Measurements from ENCODE around the gene DIAPH2. TPM values are rescaled to one million over a fixed set of nuclear protein-coding genes. Genes with fewer than 3 reads are reported as not detected.

DIAPH2 gene
- total RNA-seq, 1 donor from 2014 or later, result 12.7 TPM

DNA sequence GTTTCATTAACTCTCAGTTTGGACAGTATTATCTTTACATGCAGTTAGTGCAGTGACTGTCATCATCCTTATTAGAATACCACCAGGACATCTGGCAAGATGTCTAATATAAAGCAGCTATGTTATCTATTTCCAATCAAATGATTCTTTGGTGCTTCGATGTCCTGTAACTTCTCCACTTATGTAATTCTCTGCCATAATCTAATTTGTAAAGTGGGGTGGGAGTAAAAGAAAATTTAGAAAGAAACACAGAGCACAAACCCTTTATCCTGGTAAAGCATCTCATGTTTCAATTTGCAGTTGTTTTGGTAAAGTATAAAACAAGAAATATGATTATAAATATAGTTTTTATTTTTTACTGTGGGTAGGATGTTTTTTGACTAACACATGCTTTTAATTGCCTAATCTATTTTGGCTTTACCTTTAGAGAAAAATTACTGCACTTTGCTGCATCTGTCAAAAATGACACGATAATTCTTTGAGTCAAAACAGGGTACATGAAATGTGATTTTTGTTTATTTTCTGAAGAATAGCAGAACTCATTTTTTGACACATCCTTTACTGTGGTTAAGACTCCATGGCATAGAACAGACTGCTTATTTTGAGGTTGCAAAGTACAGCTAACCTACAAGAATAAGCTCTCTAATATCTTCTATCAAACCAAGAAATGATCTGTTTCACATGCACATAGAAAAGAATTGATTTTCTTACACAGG, 581.9 kb downstream of the DIAPH2 start:
- no peak for DNase-seq
- H3K9me3 Mint-ChIP-seq, result no peaks in the 10 kb centered on the region
- no peak overlapping the region for H3K4me3 Mint-ChIP-seq
- intact Hi-C loops (cut with micrococcal nuclease), result no loop called here
- no peaks in the 10 kb centered on the region for H3K27me3 Mint-ChIP-seq
- H3K27ac Mint-ChIP-seq, result no peak overlapping the region
- no peaks in the 10 kb centered on the region for H3K4me1 Mint-ChIP-seq
- no peaks in the 10 kb centered on the region for H3K36me3 Mint-ChIP-seq (ENCODE audit: low read depth)

DNA sequence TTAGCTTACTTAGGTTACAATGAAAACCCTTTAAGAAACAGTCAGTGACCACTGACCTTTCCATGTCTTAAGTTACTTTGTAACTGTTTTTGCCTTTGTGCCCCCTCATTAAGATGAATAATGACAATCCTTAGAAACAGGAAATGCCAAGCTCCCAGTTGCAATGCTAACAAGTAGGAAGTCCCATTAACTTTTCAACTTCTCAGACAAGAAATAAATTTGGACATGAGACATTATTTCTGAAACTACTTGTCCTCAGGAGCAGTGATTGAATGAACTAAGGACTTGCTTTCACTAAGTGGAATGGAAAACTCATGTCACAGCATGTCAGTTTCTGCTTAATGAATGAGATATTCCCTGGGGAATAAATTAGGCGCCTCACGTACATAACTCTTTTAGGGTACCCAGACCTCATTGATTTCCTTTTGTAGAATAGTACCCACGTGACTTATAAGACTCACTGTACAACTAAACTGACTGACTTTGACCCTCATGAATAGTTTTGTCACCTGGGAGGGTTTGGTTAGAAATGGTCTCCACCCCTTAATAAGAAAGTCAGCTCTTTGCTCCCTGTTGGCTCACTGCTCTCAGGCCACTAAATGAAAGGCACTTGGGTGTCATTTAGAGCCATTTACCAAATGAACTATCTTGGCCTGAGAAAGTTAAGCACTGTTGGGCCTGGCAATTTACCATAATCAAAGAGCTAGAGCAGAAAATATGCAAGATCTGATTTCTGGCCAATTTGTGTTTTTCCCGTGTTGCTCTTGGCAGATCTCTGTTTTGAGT, 582.9 kb downstream of the DIAPH2 start:
- H3K36me3 Mint-ChIP-seq (ENCODE audit: low read depth), result no peaks in the 10 kb centered on the region
- intact Hi-C loops (cut with micrococcal nuclease), result no loop called here
- no peak overlapping the region for H3K4me3 Mint-ChIP-seq
- no peaks in the 10 kb centered on the region for H3K9me3 Mint-ChIP-seq
- H3K27me3 Mint-ChIP-seq, result no peaks in the 10 kb centered on the region
- H3K27ac Mint-ChIP-seq, result no peak overlapping the region
- H3K4me1 Mint-ChIP-seq, result no peaks in the 10 kb centered on the region
- DNase-seq, result no peak

DNA sequence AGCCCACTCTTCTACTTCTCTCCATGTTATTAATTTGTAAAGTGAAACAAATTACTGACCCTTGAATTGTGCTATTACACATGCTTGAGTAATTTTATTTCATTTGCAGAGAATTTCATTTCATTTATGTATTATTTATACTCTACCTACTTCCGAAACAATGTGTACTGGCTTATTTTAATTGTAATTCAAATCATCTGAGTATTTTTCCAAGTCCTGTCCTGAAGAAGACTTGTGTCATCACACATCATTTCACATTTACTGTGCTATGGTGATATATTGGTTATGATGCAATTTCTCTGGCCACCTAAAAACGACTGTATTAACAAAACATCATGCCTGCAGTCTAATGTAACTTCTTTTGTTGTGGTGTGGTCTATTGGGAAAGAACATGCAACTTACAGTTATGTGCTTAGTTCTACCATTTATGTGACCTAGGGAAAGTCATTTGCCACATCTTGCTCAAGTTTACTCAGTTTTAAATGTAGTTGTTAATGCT, 583.6 kb downstream of the DIAPH2 start:
- Mint-ChIP-seq H3K36me3 (ENCODE audit: low read depth) (no peaks in the 10 kb centered on the region), H3K4me1 (no peaks in the 10 kb centered on the region)

DNA sequence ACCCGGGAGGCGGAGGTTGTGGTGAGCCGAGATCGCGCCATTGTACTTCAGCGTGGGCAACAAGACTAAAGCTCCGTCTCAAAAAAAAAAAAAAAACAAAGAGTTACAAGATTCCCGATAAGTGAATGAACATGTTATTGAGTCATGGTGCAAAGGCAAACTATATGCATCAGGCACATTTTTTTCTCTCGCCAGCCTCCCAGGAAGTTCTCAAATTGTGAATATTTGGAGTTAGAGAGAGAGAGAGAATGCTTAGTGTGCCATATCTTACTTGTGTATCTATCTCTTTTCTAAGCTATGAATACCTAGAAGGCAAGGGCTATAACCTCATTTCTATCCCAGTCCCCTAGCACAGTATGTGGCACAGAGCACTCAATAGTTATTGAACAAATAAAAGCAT, 599.9 kb downstream of the DIAPH2 start:
- H3K4me3 Mint-ChIP-seq, result no peak overlapping the region
- H3K4me1 Mint-ChIP-seq, result no peaks in the 10 kb centered on the region
- H3K9me3 Mint-ChIP-seq, result no peaks in the 10 kb centered on the region
- no peak for DNase-seq
- intact Hi-C loops (cut with micrococcal nuclease), result no loop called here
- no peak overlapping the region for H3K27ac Mint-ChIP-seq
- H3K27me3 Mint-ChIP-seq, result no peaks in the 10 kb centered on the region
- no peaks in the 10 kb centered on the region for H3K36me3 Mint-ChIP-seq (ENCODE audit: low read depth)

More for the DNA sequence above, 583.6 kb downstream of the DIAPH2 start:
- Mint-ChIP-seq H3K4me3 (no peak overlapping the region), H3K27me3 (no peaks in the 10 kb centered on the region), H3K27ac (no peak overlapping the region), H3K9me3 (no peaks in the 10 kb centered on the region)
- DNase-seq, result no peak
- intact Hi-C loops (cut with micrococcal nuclease), result no loop called here

DNA sequence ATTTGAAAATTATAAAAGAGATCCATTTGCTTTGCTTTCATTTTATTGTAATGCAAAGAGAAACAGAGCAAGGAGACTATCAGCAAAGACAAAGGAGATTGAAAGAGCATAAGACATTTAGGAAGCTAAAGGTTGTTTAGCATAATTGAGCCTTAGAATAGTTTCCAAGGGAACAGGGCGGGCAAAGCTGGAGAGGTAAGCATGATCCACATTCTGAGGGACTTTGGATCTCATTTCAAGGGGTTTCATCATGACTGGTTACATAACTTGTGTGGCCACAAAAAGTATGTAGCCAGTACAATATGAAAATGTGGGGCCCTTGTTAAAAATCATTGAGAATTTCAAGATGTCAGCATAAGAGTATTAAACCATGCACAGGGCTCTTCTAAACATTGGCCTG, 605.6 kb downstream of the DIAPH2 start:
- intact Hi-C loops (cut with micrococcal nuclease), result no loop called here

DNA sequence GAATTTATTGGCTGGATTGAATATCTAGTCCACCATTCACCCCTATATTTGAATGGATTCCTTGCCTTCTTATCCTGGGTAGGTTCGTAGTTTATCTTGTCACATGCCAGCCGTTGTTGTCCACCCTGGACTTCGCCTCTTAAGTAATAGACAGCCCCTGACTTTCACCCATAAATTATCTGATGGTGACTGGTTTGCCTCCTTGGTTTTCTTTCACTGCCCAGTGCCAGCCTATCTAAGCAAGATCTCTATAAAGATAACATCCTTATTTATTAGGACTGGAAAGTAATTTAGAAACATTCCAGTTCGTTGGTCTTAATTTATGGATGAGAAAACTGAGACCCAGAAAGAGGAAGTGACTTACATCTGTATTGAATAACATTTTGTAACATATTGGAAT, 609.4 kb downstream of the DIAPH2 start:
- no peak for DNase-seq
- no peaks in the 10 kb centered on the region for H3K27me3 Mint-ChIP-seq
- no peaks in the 10 kb centered on the region for H3K36me3 Mint-ChIP-seq (ENCODE audit: low read depth)
- no peaks in the 10 kb centered on the region for H3K9me3 Mint-ChIP-seq
- no peak overlapping the region for H3K27ac Mint-ChIP-seq
- H3K4me3 Mint-ChIP-seq, result no peak overlapping the region
- intact Hi-C loops (cut with micrococcal nuclease), result no loop called here
- H3K4me1 Mint-ChIP-seq, result no peaks in the 10 kb centered on the region

More for the DNA sequence above, 605.6 kb downstream of the DIAPH2 start:
- Mint-ChIP-seq H3K4me1 (no peaks in the 10 kb centered on the region), H3K27ac (no peak overlapping the region), H3K27me3 (no peaks in the 10 kb centered on the region), H3K36me3 (ENCODE audit: low read depth) (no peaks in the 10 kb centered on the region), H3K4me3 (no peak overlapping the region), H3K9me3 (no peaks in the 10 kb centered on the region)
- no peak for DNase-seq

DNA sequence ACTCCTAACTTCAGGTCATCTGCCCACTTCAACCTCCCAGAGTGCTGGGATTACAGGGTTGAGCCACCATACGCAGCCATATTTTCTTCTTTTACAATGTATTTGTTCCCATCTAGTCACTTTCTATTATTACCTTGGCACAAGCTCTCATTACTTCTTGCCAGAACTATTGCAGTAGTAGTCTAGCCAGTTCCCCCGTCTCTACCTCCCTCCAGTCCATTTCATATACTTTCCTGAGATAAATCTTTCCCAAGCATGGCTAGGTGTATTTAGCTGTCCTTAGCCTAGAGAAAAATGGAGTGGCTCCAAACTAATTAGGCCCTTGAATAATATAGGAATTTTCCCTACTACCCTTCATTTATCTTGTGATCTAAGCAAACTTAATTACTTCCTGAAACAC, 611.3 kb downstream of the DIAPH2 start:
- intact Hi-C loops (cut with micrococcal nuclease), result no loop called here
- Mint-ChIP-seq H3K27me3 (no peaks in the 10 kb centered on the region), H3K4me3 (no peak overlapping the region), H3K9me3 (no peaks in the 10 kb centered on the region), H3K36me3 (ENCODE audit: low read depth) (no peaks in the 10 kb centered on the region), H3K4me1 (no peaks in the 10 kb centered on the region), H3K27ac (no peak overlapping the region)
- no peak for DNase-seq

DNA sequence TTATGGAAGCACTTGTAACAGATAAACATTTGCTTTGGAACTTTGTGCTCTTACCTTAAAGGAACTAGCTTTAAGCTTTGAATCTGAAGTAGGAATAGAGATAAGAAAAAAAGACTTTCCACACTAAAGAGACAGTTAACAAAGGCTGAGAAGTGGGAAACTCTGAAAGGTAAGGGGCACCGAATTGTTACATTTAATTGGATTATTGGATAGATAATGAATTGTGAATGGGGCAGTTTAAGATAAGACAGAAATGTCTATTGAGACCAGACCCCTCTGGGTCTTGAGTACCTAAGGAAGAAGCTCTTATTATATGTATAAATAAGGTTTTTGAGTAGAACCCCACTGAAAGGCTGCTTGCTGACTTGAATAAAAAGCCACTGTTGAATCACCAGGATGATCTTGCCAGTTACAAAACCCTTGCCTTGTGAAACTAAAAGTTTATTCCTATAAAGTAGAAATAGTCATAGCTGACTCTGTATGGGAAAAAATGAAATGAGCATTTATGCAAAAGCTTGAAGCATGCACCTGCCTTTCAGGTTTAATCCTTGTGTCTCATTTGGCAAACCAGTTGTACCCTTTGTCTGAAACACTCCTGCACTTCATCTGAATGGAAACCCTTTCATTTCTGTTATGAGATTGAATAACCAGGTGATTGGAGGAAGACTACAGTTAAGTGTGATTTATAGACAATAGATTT, 622.3 kb downstream of the DIAPH2 start:
- no peaks in the 10 kb centered on the region for H3K27me3 Mint-ChIP-seq
- H3K4me1 Mint-ChIP-seq, result no peaks in the 10 kb centered on the region
- no peak overlapping the region for H3K4me3 Mint-ChIP-seq
- no peak overlapping the region for H3K27ac Mint-ChIP-seq
- no peak for DNase-seq
- no peaks in the 10 kb centered on the region for H3K9me3 Mint-ChIP-seq
- intact Hi-C loops (cut with micrococcal nuclease), result no loop called here
- H3K36me3 Mint-ChIP-seq (ENCODE audit: low read depth), result peaks cover 2% of the 10 kb centered on the region

DNA sequence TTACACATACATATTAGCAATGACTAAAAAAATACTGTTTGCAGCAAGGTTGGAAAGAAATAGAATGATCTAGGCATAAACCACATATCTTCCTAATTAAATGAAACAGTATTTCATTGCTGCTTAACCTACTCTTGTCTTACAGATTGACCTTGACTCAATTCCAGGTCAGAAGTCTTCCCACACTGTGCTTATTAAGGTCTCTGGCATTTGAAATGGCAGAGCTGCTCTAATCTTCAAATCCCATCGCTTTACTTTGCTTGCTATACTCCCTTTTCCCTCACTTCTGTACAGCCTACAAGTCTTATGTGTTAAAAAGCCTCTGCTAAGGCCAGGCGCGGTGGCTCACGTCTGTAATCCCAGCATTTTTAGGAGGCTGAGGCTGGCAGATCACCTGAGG, 623.5 kb downstream of the DIAPH2 start:
- DNase-seq, result no peak
- Mint-ChIP-seq H3K9me3 (no peaks in the 10 kb centered on the region), H3K4me1 (no peaks in the 10 kb centered on the region), H3K27me3 (no peaks in the 10 kb centered on the region), H3K27ac (no peak overlapping the region), H3K4me3 (no peak overlapping the region), H3K36me3 (ENCODE audit: low read depth) (peaks cover 2% of the 10 kb centered on the region)
- intact Hi-C loops (cut with micrococcal nuclease), result no loop called here

DNA sequence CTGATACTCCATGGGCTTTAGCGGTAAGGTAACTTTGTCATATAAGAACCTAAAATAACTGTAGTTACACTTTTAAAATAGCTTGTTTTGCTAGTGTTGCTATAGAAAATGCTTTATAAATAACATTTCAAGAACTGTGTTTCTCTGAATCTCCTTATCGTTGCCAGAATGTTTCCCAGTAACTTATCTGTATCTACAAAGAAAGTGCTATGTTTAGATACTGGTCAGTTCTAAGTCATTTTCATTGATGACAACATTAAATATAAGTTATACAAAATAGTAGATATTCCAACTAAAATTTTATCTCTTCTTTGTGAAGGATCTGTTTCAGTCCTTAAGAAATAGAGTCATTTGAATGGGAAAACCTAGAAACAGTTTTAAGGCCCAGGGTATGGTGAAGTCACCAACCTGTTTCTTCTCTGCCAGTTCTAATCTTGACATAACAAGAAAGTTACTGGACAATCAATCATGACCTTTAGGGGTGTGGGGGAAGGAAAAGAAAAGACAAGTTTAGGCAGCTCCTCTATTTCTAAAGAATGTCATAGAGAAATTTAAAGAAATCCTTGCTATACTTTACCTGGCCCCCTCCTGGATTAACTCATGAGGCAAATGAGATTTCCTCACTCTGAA, 625.0 kb downstream of the DIAPH2 start:
- Mint-ChIP-seq H3K4me3 (no peak overlapping the region), H3K36me3 (ENCODE audit: low read depth) (peaks cover 2% of the 10 kb centered on the region)
- intact Hi-C loops (cut with micrococcal nuclease), result no loop called here

DNA sequence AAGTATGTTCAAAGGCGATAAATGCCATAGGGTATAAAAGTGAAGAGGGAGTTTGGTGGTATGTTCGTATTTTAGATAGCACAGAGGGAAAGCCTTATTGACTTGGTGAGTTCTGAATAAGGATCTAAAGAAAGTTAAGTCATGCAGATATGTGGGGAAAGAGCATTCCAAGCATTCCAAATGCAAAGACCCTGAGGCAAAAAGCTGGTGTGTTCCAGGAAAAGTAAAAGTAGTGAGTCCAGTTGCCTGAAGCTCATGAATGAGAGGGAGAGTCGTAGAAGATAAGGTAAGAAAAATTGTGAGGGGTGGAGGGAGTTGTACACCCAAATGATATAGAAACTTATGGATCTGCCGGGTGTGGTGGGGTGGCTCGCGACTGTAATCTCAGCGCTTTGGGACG, 625.7 kb downstream of the DIAPH2 start:
- Mint-ChIP-seq H3K36me3 (ENCODE audit: low read depth) (peaks cover 2% of the 10 kb centered on the region), H3K27me3 (no peaks in the 10 kb centered on the region), H3K9me3 (no peaks in the 10 kb centered on the region), H3K4me3 (no peak overlapping the region), H3K27ac (no peak overlapping the region), H3K4me1 (no peaks in the 10 kb centered on the region)
- intact Hi-C loops (cut with micrococcal nuclease), result no loop called here
- DNase-seq, result no peak

More for the DNA sequence above, 625.0 kb downstream of the DIAPH2 start:
- no peaks in the 10 kb centered on the region for H3K9me3 Mint-ChIP-seq
- no peak overlapping the region for H3K27ac Mint-ChIP-seq
- DNase-seq, result no peak
- no peaks in the 10 kb centered on the region for H3K4me1 Mint-ChIP-seq
- H3K27me3 Mint-ChIP-seq, result no peaks in the 10 kb centered on the region

DNA sequence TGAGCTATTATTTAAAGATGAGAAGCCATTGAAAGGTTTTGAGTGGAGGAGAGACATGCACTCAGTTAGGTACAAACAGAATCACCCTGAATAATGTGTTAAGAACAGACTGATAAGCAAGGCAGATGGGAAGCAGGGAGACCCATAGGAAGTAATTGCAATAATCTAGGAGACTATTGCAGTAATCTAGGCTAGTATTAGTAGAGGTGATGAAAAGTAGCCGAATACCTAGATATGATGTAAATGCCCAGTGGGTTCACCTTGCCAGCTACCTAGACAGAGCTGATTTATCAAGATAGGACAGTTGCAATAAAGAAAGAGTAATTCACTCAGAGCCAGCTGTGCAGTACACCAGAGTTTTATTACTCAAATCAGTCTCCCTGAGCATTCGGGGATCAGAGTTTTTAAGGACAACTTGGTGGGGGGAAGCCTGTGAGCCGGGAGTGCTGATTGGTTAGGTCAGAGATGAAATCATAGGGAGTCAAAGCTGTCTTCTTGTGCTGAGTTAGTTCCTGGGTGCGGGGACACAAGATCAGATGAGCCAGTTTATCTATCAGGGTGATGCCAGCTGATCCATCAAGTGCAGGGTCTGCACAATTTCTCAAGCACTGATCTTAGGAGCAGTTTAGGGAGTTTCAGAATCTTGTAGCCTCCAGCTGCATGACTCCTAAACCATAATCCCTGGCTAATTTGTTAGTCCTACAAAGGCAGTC, 626.6 kb downstream of the DIAPH2 start:
- Mint-ChIP-seq H3K36me3 (ENCODE audit: low read depth) (peaks cover 2% of the 10 kb centered on the region), H3K9me3 (no peaks in the 10 kb centered on the region), H3K27me3 (no peaks in the 10 kb centered on the region), H3K4me3 (no peak overlapping the region), H3K4me1 (no peaks in the 10 kb centered on the region), H3K27ac (no peak overlapping the region)
- DNase-seq, result no peak
- intact Hi-C loops (cut with micrococcal nuclease), result no loop called here

DNA sequence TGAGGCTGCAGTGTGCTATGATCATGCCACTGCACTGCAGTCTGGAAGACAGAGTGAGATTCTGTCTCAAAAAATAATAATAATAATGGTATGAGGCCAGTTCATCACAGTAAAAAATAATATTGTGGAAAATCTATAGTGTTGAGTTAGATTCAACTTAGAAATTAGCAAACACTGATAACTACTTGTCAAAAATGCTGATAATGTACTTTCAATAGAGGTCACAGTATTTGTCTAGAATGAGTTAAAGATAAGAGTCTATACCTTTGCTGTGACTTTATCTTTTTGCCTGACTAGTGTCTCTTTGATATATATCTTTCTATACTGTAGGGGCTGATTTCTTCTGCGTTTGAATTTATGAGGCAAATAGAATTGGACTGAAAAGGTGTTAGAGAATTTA, 629.7 kb downstream of the DIAPH2 start:
- H3K4me3 Mint-ChIP-seq, result no peak overlapping the region
- H3K36me3 Mint-ChIP-seq (ENCODE audit: low read depth), result peaks cover 2% of the 10 kb centered on the region
- intact Hi-C loops (cut with micrococcal nuclease), result no loop called here
- DNase-seq, result no peak
- no peaks in the 10 kb centered on the region for H3K27me3 Mint-ChIP-seq
- no peak overlapping the region for H3K27ac Mint-ChIP-seq
- no peaks in the 10 kb centered on the region for H3K4me1 Mint-ChIP-seq
- no peaks in the 10 kb centered on the region for H3K9me3 Mint-ChIP-seq

All from activated CD4-positive, alpha-beta T cell treated with anti-CD3 and anti-CD28 coated beads, Interleukin-2, amount 10 ng/mL, durations not matched to agents 24 days and 14 days (primary cell).